LNCaP clone FGC (cell line): ENCODE data around the gene SFRP4.
A peak's percentile ranks its signal among the peaks of the same experiment; 100 is the strongest.
"Not testable (repeated sequence)": the region's sequence is repeated elsewhere in the genome, so short reads cannot be mapped to it uniquely, and the experiment has no call there.

ENCODE experiments used
- DNase-seq: peaks from one replicate; pipeline ENCODE4 v3.0.0-alpha.2; 2011; ENCODE audit warnings: low read depth
- H3K4me3 ChIP-seq: 2 replicates; pipeline ENCODE4 v1.5.1; 2011; ENCODE audit warnings: mild to moderate bottlenecking, low read depth, low read length, control low read depth
- TF ChIP-seq, protein P1 (sequence below): IDR thresholded peaks from 2 replicates; pipeline ENCODE4 v1.5.1; 2012; ENCODE audit warnings: mild to moderate bottlenecking; ENCODE audit not compliant: control insufficient read depth, insufficient read depth; ENCODE audit errors: extremely low read depth

Gene SFRP4

DNA sequence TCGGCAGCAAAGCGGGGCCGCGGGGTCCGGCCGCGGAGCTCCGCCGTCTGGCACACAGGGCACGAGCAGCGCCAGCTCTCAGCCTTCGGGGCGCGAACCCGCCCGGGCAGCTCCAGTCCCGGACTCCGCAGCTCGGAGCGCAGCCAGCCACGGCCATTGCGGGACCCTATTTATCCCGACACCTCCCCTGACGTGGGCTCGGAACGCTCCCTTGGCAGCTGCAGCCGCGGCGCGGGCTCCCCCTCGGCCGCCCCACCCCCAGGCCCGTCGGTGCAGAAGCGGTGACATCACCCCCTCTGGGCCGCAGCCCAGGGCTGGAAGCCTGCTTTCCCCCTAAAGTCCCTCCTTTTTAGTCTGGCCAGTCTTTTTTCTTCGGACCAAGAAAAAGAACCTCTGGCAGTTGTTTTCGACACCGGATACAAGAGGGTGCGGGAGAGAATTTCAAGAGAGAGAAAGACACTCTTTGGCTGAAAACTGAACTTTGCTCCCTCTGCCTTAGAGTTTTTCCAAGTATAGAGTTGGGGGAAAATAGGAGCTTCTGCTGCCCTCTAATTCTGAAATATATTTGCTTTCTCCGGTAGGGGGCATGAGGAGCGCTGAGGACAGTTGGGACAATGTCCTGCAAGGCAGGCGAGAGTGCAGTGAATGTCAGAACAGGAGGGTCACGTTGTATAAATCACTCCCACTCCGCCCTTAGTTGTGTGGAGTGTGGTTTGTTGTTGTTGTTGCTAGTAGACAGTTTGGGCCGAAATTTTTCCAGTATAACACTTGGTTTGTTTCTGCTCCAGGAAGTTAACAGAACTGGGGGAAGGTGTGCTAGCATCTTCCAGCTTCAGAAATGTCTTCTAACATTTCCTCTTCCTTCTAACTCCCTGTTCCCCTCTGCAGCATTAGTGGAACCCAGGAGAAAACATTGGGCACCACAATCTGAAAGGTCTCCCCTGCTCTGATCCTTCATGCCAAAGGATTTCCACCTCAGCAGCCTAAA, at the start of gene SFRP4:
SFRP4 (minus strand) TSS at position 145 of the 988 bp plus-strand sequence. CDS start 280 bp downstream, outside the sequence.
- TF ChIP-seq, protein P1, sequence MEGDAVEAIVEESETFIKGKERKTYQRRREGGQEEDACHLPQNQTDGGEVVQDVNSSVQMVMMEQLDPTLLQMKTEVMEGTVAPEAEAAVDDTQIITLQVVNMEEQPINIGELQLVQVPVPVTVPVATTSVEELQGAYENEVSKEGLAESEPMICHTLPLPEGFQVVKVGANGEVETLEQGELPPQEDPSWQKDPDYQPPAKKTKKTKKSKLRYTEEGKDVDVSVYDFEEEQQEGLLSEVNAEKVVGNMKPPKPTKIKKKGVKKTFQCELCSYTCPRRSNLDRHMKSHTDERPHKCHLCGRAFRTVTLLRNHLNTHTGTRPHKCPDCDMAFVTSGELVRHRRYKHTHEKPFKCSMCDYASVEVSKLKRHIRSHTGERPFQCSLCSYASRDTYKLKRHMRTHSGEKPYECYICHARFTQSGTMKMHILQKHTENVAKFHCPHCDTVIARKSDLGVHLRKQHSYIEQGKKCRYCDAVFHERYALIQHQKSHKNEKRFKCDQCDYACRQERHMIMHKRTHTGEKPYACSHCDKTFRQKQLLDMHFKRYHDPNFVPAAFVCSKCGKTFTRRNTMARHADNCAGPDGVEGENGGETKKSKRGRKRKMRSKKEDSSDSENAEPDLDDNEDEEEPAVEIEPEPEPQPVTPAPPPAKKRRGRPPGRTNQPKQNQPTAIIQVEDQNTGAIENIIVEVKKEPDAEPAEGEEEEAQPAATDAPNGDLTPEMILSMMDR = peak; percentile 86
- DNase-seq = no peak
- H3K4me3 ChIP-seq = peak within 1 kb of the TSS; percentile 39

DNA sequence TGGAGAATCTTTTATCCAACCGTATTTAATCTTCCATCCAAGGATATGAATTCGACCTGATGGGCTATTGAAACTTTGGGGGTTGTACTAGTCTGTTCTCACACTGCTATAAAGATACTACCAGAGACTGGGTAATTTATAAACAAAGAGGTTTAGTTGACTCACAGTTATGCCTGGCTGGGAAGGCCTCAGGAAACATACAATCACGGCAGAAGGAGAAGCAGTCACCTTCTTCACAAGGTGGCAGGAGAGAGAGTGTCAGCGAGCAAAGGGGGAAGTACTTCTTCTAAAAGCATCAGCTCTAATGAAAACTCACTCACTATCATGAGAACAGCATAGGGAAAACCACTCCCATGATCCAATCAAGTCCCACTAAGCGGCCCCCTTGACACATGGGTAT, 47.6 kb upstream of the SFRP4 start:
- DNase-seq = no peak
- no peak overlapping the region for H3K4me3 ChIP-seq
- TF ChIP-seq, protein P1 = no peak

DNA sequence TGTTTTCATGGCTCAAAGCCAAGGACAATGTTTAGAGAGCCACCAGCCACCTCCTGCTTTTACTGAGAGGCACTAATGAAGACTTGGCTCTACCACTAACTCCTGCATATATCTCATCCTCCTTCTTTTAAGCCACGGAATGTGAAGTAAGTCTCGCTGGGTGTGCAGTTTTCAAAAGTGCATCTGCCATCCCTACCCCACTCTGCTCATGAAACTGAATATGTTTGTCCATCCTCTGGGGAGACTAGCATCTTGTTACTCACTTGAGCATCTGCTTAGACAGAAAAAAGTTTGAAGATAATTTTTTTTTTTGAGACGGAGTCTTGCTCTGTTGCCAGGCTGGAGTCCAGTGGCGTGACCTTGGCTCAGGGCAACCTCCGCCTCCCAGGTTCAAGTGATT, 44.6 kb upstream of the SFRP4 start:
- TF ChIP-seq, protein P1 = no peak
- no peak for DNase-seq
- no peak overlapping the region for H3K4me3 ChIP-seq

DNA sequence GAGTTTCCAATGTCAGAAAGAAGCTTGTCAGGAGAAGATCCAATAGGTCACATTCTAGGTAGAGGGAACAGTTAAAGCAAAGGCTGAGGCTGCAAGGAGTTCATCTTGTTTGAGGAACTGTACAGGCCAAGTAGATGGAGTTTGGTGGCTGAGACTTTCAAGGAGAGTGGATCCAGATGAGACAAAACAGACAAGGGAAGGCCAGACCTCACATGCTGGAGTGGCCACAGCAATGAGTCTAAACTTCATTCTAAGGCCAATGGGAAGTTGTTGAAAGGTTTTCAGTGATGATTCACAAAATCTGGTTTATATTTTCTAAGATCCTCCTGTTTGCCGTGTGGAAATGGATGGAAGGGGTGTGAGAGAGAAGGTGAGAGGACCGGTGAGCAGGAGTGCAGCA, 43.9 kb upstream of the SFRP4 start:
- DNase-seq = no peak
- TF ChIP-seq, protein P1 = no peak
- H3K4me3 ChIP-seq = no peak overlapping the region

DNA sequence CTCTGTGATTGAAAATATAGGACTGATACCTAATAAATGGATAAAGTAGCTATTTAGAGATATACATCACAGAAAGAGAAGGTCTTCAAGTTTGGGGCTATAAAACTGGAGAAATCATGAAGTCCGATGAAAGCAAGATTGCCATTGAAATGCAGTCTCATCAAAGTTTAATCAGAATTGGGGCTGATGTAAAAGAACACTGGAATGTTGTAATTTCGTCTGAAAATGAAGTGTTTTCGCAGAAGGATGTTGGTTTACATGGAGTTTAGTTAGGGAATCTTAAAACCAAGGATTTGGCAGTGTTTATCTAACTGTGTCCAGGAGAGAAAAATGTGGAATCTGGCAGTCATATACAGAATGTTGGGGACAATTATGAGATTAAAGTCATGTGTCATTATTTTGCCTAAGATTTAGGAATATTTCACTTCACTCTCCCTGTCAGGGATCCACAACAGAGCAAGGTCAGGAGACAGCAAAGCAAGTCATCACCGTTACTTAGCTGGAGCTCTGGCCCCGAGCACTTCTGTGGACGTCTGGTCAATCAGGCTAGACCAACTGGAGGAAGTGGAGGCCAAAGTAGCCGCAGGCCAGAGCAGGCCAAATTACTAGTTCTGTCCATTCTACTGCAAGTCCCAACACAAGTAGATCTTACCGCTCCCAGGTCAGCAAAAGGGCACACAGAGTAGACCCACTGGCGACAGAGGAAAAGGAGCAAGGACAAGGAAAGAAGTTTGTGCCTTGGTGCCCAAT, 40.8 kb upstream of the SFRP4 start:
- DNase-seq = no peak
- TF ChIP-seq, protein P1 = no peak
- no peak overlapping the region for H3K4me3 ChIP-seq

DNA sequence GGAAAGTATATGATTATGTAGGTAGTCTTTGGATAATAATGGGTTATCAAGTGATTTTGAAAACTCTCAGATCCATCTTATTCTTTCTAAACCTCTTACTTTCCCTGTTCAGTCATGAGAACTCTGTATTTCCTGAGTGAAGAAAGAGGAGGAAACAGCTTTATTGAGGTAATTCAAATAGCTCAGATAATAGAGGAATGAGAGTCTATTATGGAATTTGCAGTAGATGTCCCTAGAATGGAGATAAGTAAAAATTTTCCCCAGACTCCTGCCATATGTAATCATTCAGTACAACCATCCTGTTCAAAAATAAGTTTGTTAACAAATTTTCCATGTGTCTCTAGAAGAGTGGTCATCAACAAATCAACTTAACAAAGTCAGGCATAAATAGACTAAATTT, 40.2 kb upstream of the SFRP4 start:
- no peak overlapping the region for H3K4me3 ChIP-seq

DNA sequence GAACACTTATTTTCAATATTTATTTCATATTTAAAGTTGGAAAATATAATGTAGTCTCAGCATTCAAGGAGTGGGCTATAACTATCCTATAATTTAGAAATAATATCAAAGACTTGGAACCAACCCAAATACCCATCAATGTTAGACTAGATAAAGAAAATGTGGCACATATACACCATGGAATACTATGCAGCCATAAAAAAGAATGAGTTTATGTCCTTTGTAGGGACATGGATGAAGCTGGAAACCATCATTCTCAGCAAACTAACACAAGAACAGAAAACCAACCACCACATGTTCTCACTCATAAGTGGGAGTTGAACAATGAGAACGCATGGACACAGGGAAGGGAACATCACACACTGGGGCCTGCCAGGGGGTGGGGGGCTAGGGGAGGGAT, 37.6 kb upstream of the SFRP4 start:
- DNase-seq, H3K4me3 ChIP-seq: not testable (repeated sequence)

More for the DNA sequence above, 40.2 kb upstream of the SFRP4 start:
- TF ChIP-seq, protein P1 = no peak
- no peak for DNase-seq
